Measurements from ENCODE around the gene ACACB. TPM values are rescaled to one million over a fixed set of nuclear protein-coding genes. Genes with fewer than 3 reads are reported as not detected.

The ACACB gene
- polyA plus RNA-seq, 2 of the 4 experiments (the other 2 are of a cell fraction): 6.8 to 7.6 TPM

GRCh38 chr12:109139791-109140190 is 23.4 kb downstream of the ACACB start:
- DNase-seq (ENCODE audit: low read depth in 1 of 2, low spot score in 1 of 2) (no peak), ATAC-seq (no peak), FAIRE-seq (no peak)
- Histone ChIP-seq H3K4me3 (no peak overlapping the region), H3K27ac (no peak overlapping the region), H3K4me1 (no peaks in the 10 kb centered on the region), H3K4me2 (no peak overlapping the region), H3K9me3 (peaks cover 5% of the 10 kb centered on the region; the same call in 1 of the 3 replicates)
- TF ChIP-seq RARB (CRISPR knock-in tag; IDR thresholded peaks at IDR 0.05) (no peak), JUNB (IDR thresholded peaks at IDR 0.05) (no peak), KDM1A (IDR thresholded peaks at IDR 0.05; ENCODE audit: low read depth) (no peak), KDM5A (IDR thresholded peaks at IDR 0.05) (no peak), NFE2L2 (conservative IDR thresholded peaks at IDR 0.05; ENCODE audit: low read length) (no peak), EP300 (IDR thresholded peaks at IDR 0.05) (no peak), TP53 (CRISPR knock-in tag; IDR thresholded peaks at IDR 0.05) (no peak), CTCF (IDR thresholded peaks at IDR 0.05) (no peak), PHF8 (IDR thresholded peaks at IDR 0.05; ENCODE audit: borderline replicate concordance, low read depth) (no peak), GATA3 (IDR thresholded peaks at IDR 0.05; ENCODE audit: borderline replicate concordance) (no peak), NR3C1 (IDR thresholded peaks at IDR 0.05) (no peak), CHD2 (IDR thresholded peaks at IDR 0.05; ENCODE audit: low read length, partially characterized antibody) (no peak), HES2 (IDR thresholded peaks at IDR 0.05) (no peak)
- ChIA-PET POLR2A (no interaction called here), CTCF (interaction anchor here (1.0 to 1.2 kb wide), 3 partner anchors 13 to 288 kb away, joined by 3 read pairs; no protein-coding TSS in a partner anchor)
- 72% methylated on average over 7 of the region's 7 CpGs for WGBS (ENCODE audit: missing lambda C conversion rate)

GRCh38 chr12:109140560-109140959 is 24.2 kb downstream of the ACACB start:
- Histone ChIP-seq H3K4me3 (no peak overlapping the region), H3K4me2 (no peak overlapping the region), H3K4me1 (no peaks in the 10 kb centered on the region), H3K27ac (no peak overlapping the region), H3K9me3 (peaks cover 5% of the 10 kb centered on the region; the same call in 1 of the 3 replicates)
- CTCF ChIA-PET: interaction anchor here (0.7 to 1.2 kb wide), 2 partner anchors 29 to 227 kb away, joined by 4 read pairs; no protein-coding TSS in a partner anchor
- DNase-seq (ENCODE audit: low read depth in 1 of 2, low spot score in 1 of 2) (no peak), FAIRE-seq (no peak), ATAC-seq (no peak)
- TF ChIP-seq NR3C1 (IDR thresholded peaks at IDR 0.05): no peak
- no peak for TF ChIP-seq PBX3 (IDR thresholded peaks at IDR 0.05)
- no peak for TF ChIP-seq ZNF302 (CRISPR knock-in tag; IDR thresholded peaks at IDR 0.05)
- no peak for TF ChIP-seq ELK1 (IDR thresholded peaks at IDR 0.05; ENCODE audit: low read depth, low read length)
- TF ChIP-seq NFE2L2 (conservative IDR thresholded peaks at IDR 0.05; ENCODE audit: low read length): no peak
- no peak for TF ChIP-seq POLR2AphosphoS2 (conservative IDR thresholded peaks at IDR 0.05; ENCODE audit: low read length)
- no peak for TF ChIP-seq POLR2A (IDR thresholded peaks at IDR 0.05; ENCODE audit: low read length)
- no peak for TF ChIP-seq REST (IDR thresholded peaks at IDR 0.05)
- TF ChIP-seq KDM1A (IDR thresholded peaks at IDR 0.05; ENCODE audit: low read depth): no peak
- TF ChIP-seq RARB (CRISPR knock-in tag; IDR thresholded peaks at IDR 0.05): no peak
- no peak for TF ChIP-seq FOXS1 (CRISPR knock-in tag; IDR thresholded peaks at IDR 0.05)
- TF ChIP-seq CTCF (IDR thresholded peaks at IDR 0.05): no peak
- TF ChIP-seq HOXA7 (CRISPR knock-in tag; IDR thresholded peaks at IDR 0.05): no peak
- TF ChIP-seq CBX2 (IDR thresholded peaks at IDR 0.05; ENCODE audit: borderline replicate concordance, low read depth): no peak
- TF ChIP-seq EHF (CRISPR knock-in tag; IDR thresholded peaks at IDR 0.05): no peak
- 90% methylated on average over 4 of the region's 4 CpGs for WGBS (ENCODE audit: missing lambda C conversion rate)
- POLR2A ChIA-PET: no interaction called here
